PFSK-1 (cell line): ENCODE measurements around the gene ATF1.

Source experiments
- FOXP2 ChIP-seq: optimal IDR thresholded peaks from 2 replicates; pipeline ENCODE3; 2011; ENCODE audit warnings: borderline replicate concordance, control low read depth, inconsistent platforms; ENCODE audit not compliant: insufficient read depth; ENCODE audit errors: extremely low read length, extremely low read depth
- POLR2AphosphoS5 ChIP-seq: IDR thresholded peaks from 2 replicates; pipeline ENCODE4 v1.6.1; 2012; ENCODE audit warnings: low read depth, mild to moderate bottlenecking, control low read depth, low read length, moderate library complexity
- REST ChIP-seq, 2 experiments: IDR thresholded peaks; 2 replicates each; pipeline versions ENCODE4 v1.6.1 to v1.8.0; 2011 to 2012; ENCODE audit warnings: low read depth in 2 of 2, low read length in 2 of 2, control low read depth in 1 of 2, inconsistent platforms in 1 of 2, mild to moderate bottlenecking in 1 of 2, moderate library complexity in 1 of 2; ENCODE audit not compliant: insufficient read depth in 1 of 2
- SIN3A ChIP-seq: IDR thresholded peaks from 2 replicates; pipeline ENCODE4 v1.6.1; 2012; ENCODE audit warnings: mild to moderate bottlenecking, low read length, moderate library complexity, borderline replicate concordance; ENCODE audit not compliant: insufficient read depth
- TAF1 ChIP-seq: IDR thresholded peaks from 2 replicates; pipeline ENCODE4 v1.6.1; 2012; ENCODE audit warnings: low read length, control low read depth, borderline replicate concordance; ENCODE audit not compliant: insufficient read depth

Gene ATF1

GRCh38 chr12:50732591-50732990, 31.3 kb upstream of the ATF1 start:
- TF ChIP-seq TAF1 (no peak), SIN3A (no peak), FOXP2 (no peak)

DNA sequence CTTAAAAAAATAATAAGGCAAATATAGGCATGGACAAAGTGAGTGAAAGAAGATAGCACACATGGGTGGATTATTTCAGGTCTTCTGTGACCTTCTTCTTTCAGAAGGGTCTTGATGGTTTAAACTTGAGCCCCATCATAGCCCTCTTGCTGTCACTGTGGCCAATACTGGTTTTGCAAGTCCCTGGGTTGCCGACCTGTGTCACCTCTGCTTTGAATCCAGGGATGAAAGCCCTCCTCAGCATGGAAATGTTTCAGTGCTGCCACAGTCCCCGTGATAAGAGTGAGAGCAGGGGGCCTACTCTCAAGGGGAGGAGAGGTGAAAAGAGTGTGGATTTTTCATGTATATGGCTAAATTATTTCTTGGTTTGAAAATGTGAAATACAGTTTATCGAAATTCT, 30.2 kb upstream of the ATF1 start:
- no peak for TF ChIP-seq TAF1
- TF ChIP-seq REST (IDR thresholded peaks at IDR 0.05; ENCODE audit: insufficient read depth in 1 of 2, low read depth in 2 of 2, low read length in 2 of 2), result no peak
- TF ChIP-seq SIN3A, result no peak
- TF ChIP-seq POLR2AphosphoS5, result no peak
- TF ChIP-seq FOXP2, result no peak

- no peak for TF ChIP-seq TAF1
- no peak for TF ChIP-seq FOXP2
- no peak for TF ChIP-seq POLR2AphosphoS5
- TF ChIP-seq REST (IDR thresholded peaks at IDR 0.05; ENCODE audit: insufficient read depth in 1 of 2, low read depth in 2 of 2, low read length in 2 of 2), result no peak
- no peak for TF ChIP-seq SIN3A
Measured at GRCh38 chr12:50734409-50735263, 29.3 kb upstream of the ATF1 start.

- TF ChIP-seq POLR2AphosphoS5 (no peak), TAF1 (no peak), FOXP2 (no peak), REST (IDR thresholded peaks at IDR 0.05; ENCODE audit: insufficient read depth in 1 of 2, low read depth in 2 of 2, low read length in 2 of 2) (no peak), SIN3A (no peak)
Measured at GRCh38 chr12:50739611-50740010, 24.3 kb upstream of the ATF1 start.

DNA sequence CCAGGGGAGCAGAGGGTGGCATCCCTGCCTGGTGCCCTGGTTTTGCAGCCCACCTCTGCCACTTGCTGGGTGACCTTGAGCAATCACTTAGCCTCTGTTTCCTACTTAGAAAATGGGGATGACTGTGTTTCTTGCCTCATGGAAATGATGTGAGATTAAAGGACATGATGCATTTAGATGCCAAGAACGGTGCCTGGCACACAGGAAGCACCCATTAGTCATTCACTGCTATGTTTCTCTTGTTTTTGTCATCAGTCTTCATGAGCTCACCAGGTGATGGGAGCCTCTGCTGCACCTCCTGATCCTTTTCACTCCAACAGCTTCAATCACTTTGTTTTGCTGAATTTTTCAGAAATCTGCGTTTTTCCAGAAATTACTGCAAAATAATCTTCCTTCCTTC, 23.6 kb upstream of the ATF1 start:
- no peak for TF ChIP-seq POLR2AphosphoS5
- TF ChIP-seq SIN3A, result no peak
- TF ChIP-seq TAF1, result no peak
- no peak for TF ChIP-seq FOXP2
- TF ChIP-seq REST (IDR thresholded peaks at IDR 0.05; ENCODE audit: insufficient read depth in 1 of 2, low read depth in 2 of 2, low read length in 2 of 2), result no peak
